ACC112 (cell line): ENCODE data around the gene WIPF1.
A peak's percentile ranks its signal among the peaks of the same experiment; 100 is the strongest.

Source experiments
- H2AFZ ChIP-seq: fragments of 200-600 bp; sonication (generic); one replicate; pipeline ENCODE4 v1.6.0; 2017; ENCODE audit warnings: antibody characterized with exemption, low read length; ENCODE audit not compliant: unreplicated experiment
- H3K27ac ChIP-seq: fragments of 200-600 bp; sonication (generic); 2 replicates; pipeline ENCODE4 v1.5.1; 2014; ENCODE audit warnings: low read depth, mild to moderate bottlenecking, antibody characterized with exemption, low read length, moderate library complexity
- H3K27me3 ChIP-seq: fragments of 200-600 bp; sonication (generic); 2 replicates; pipeline ENCODE4 v1.6.1; 2014; ENCODE audit warnings: mild to moderate bottlenecking, antibody characterized with exemption, low read length, moderate library complexity, mixed read lengths; ENCODE audit not compliant: insufficient read depth
- H3K36me3 ChIP-seq: fragments of 200-600 bp; sonication (generic); 2 replicates; pipeline ENCODE4 v1.6.1; 2016; ENCODE audit warnings: mild to moderate bottlenecking, antibody characterized with exemption, low read length, moderate library complexity, mixed read lengths; ENCODE audit not compliant: insufficient read depth
- H3K4me1 ChIP-seq: fragments of 200-600 bp; sonication (generic); one replicate; pipeline ENCODE4 v1.6.1; 2016; ENCODE audit warnings: low read length, mixed read lengths; ENCODE audit not compliant: insufficient read depth, unreplicated experiment, control insufficient read depth
- H3K4me3 ChIP-seq: fragments of 200-600 bp; sonication (generic); 2 replicates; pipeline ENCODE4 v1.5.1; 2014; ENCODE audit warnings: mild to moderate bottlenecking, low read depth, low read length
- H3K79me2 ChIP-seq: fragments of 200-600 bp; sonication (generic); one replicate; pipeline ENCODE4 v1.6.0; 2016; ENCODE audit warnings: low read length; ENCODE audit not compliant: control insufficient read depth, unreplicated experiment, insufficient read depth

The WIPF1 gene

DNA sequence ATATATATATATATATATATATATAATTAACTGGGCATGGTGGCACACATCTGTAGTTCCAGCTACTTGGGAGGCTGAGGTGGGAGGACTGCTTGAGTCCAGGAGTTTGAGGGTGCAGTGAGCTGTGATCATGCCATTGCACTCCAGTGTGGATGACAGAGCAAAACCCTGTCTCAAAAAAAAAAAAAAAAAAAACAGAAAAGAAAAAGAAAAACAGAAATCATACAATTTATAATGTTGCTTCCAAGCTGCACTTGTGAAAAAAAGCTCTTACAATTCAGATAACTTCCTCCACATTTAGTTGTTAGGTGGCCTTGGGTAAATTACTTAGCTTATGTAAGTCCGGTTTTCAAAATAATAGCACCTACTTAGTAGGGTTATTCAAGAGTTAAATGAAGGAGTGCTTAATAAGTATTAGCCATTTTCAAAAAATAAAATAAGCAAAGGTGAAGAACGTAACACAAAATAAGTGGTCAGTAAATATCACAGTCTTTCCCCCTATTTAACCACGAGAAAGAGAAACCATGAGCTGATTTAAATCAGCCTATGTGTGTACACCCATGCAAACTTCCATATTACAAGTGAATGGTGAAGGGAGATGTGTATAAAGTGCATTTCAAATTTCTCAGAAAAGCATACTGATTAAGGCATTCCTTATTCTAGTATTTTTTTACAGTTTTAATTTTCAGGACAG is 2.3 kb downstream of the WIPF1 start:
- H3K79me2 ChIP-seq = peaks cover 9% of the 10 kb centered on the region
- H2AFZ ChIP-seq = peak overlapping the region; percentile 57
- H3K27ac ChIP-seq = peak overlapping the region; percentile 92
- no peaks in the 10 kb centered on the region for H3K27me3 ChIP-seq
- H3K4me1 ChIP-seq = peaks cover 62% of the 10 kb centered on the region
- peak overlapping the region; percentile 56 for H3K4me3 ChIP-seq
- no peaks in the 10 kb centered on the region for H3K36me3 ChIP-seq

DNA sequence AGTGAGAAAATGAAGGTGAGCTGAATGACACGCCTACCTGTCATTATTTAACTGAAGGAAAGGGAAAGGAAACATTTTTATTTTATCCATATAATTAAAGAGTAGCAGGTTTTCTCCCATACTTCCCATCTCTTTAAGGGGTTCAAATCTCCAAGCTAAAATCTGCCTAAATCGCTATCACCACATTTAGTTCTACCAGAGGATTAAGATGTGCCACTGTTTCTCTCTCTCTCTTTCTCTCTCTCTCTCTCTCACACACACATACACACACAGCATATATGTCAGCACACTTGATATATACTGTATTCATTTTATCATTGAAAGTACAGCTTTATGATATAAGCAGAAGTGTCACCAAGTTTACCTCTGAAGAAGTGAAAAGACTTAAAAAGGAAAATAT is 3.1 kb downstream of the WIPF1 start:
- H3K79me2 ChIP-seq = peaks cover 9% of the 10 kb centered on the region
- H2AFZ ChIP-seq = no peak overlapping the region
- H3K4me3 ChIP-seq = no peak overlapping the region
- no peak overlapping the region for H3K27ac ChIP-seq
- H3K4me1 ChIP-seq = peaks cover 62% of the 10 kb centered on the region
- no peaks in the 10 kb centered on the region for H3K36me3 ChIP-seq
- no peaks in the 10 kb centered on the region for H3K27me3 ChIP-seq

DNA sequence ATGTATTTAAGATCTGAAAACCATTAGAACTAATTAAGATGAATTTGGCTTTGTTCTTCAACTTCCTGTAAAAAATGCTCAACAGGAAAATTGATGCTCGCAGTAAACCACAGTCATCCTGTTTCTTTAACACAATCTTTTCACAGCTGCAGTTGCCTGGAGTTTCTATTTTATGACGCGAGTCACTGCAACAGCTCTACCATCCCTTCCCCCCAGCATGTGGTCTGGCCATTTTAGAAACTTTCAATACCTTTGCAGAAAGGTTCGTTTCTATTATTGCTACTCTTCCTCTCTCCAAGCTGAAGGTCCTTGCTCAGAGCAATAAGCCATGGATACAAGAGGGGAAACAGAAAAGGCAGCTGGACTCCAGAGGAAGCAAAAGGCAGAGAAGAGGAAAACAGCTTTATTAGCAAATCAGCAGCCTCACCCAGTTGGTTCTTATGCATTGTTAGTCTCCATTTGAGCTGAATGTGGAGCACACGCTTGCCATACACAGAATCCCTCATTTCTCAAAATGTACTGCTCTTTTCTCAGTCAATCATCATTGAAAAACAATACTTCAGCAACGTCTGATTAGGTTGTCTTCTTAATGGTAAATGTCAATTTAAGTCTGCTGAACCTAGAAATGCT is 3.9 kb downstream of the WIPF1 start:
- H3K79me2 ChIP-seq = peaks cover 9% of the 10 kb centered on the region
- H2AFZ ChIP-seq = peak overlapping the region; percentile 71
- H3K4me3 ChIP-seq = peak overlapping the region; percentile 67
- H3K4me1 ChIP-seq = peaks cover 62% of the 10 kb centered on the region
- H3K36me3 ChIP-seq = no peaks in the 10 kb centered on the region
- H3K27ac ChIP-seq = peak overlapping the region; percentile 57
- no peaks in the 10 kb centered on the region for H3K27me3 ChIP-seq

DNA sequence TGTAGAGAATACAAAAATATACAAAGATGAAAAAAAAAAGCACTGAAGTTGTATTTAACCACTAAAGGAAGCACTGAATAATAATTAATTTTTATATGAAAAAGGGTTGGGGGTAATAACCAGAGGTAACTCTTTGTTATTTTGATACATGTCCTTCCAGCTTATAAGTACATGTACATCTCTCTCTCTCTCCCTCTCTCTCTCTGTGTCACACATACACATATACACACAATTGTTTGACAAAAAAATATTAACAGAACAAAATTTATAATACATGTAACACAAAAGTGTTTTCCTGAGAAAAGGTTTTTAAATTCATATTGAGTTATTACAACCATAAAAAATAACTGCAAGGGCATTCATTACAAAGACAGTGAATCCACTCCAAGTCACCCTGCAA is 4.6 kb downstream of the WIPF1 start:
- Histone ChIP-seq H2AFZ (peak overlapping the region; percentile 71), H3K79me2 (peaks cover 9% of the 10 kb centered on the region), H3K27me3 (no peaks in the 10 kb centered on the region), H3K27ac (peak overlapping the region; percentile 57), H3K36me3 (no peaks in the 10 kb centered on the region), H3K4me1 (peaks cover 57% of the 10 kb centered on the region), H3K4me3 (peak overlapping the region; percentile 67)

DNA sequence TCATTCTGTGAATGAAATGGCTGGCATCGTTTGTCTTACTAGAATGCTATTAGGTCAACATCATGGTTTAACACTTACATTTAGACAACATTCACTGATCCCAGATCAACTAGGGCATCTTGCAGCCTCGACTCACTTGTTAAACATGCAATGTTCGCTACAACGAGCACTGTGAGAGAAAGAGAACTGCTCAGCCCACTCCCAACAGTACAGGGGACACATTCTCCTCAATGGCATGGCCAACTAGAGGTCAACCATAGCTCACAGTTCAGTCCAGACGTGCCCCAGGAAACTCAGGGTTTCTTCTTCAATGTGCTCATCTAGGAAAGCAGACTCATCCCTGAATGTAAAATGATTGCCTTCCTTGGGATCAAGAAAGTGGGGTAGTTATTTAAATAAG is 5.9 kb downstream of the WIPF1 start:
- H3K27ac ChIP-seq = no peak overlapping the region
- H3K36me3 ChIP-seq = no peaks in the 10 kb centered on the region
- no peak overlapping the region for H3K4me3 ChIP-seq
- H2AFZ ChIP-seq = no peak overlapping the region
- H3K4me1 ChIP-seq = peaks cover 46% of the 10 kb centered on the region
- H3K79me2 ChIP-seq = peaks cover 9% of the 10 kb centered on the region
- no peaks in the 10 kb centered on the region for H3K27me3 ChIP-seq

DNA sequence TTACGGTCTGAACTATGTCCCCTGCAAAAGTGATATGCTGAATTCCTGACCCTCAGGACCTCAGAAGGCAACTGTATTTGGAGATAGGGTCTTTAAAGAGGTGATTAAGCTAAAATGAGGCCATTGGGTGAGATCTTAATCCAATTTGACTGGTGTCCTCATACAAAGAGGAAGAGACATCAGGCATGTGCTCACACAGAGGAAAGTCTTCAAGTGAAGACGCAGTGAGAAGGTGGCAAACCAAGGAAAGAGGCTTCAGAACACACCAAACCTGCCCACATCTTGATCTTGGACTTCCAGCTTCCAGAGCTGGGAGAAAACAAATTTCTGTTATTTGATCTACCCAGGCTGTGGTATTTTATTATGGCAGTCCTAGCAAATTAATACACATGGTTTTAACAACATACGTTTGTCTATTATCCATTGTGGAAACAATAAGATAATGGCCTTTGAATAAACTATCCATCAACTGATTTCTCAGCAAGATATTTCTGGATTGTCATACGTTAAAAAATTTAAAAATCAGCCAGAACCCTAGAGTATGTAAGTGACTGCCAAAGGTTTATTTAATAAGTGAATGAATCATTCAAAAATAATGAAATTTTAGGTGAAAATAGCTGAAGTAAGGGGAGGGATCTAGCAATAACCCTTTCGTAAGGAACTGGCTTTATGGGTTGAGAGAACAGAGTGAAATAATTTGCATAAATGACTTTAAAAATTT is 6.5 kb downstream of the WIPF1 start:
- H3K4me3 ChIP-seq = no peak overlapping the region
- H3K4me1 ChIP-seq = peaks cover 39% of the 10 kb centered on the region
- H3K79me2 ChIP-seq = peaks cover 9% of the 10 kb centered on the region
- no peak overlapping the region for H2AFZ ChIP-seq
- no peaks in the 10 kb centered on the region for H3K27me3 ChIP-seq
- no peaks in the 10 kb centered on the region for H3K36me3 ChIP-seq
- H3K27ac ChIP-seq = no peak overlapping the region

DNA sequence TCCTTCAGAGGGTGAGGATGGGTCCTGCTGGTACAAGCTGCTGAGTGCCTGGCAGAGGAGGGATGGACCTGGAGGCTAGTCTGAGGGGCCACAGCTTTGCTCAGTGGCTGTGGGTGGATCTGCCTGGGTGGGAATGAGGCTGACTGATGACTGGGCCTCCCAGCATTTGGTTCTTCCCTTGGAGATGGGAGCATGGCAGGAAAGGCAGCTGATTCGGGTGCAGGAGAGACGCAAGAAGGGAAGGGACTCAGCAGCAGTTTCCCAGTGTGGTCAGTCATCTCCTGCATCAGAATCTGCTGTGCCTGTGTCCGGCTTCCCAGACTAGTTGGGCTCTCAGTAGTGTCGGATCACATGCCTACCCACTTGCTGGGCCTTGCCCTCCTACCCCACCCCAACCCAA is 7.3 kb downstream of the WIPF1 start:
- Histone ChIP-seq H3K4me1 (peaks cover 32% of the 10 kb centered on the region), H3K4me3 (no peak overlapping the region), H3K79me2 (peaks cover 9% of the 10 kb centered on the region), H3K36me3 (no peaks in the 10 kb centered on the region), H3K27me3 (no peaks in the 10 kb centered on the region), H3K27ac (no peak overlapping the region), H2AFZ (no peak overlapping the region)

DNA sequence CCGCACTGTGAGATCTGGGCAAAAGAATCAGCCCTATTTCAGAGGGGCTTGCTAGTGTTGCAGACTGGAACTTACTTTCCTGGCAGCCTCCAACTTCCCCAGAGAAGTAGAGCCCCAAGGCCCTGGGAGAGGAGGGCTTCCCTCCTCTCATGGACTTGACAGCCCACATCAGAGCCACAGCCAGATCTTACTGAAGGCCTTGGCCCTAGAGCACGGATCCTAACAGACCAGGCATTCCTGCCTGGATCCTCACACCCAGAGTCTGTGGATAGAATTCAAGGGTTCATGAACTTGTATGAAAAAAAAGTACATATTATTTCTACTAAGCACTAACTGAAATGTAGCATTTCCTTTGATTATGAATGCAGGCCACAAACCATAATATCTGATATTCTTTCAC is 8.3 kb downstream of the WIPF1 start:
- H2AFZ ChIP-seq = no peak overlapping the region
- H3K4me1 ChIP-seq = peaks cover 25% of the 10 kb centered on the region
- H3K27ac ChIP-seq = no peak overlapping the region
- no peaks in the 10 kb centered on the region for H3K27me3 ChIP-seq
- H3K79me2 ChIP-seq = peaks cover 9% of the 10 kb centered on the region
- H3K4me3 ChIP-seq = no peak overlapping the region
- H3K36me3 ChIP-seq = no peaks in the 10 kb centered on the region

DNA sequence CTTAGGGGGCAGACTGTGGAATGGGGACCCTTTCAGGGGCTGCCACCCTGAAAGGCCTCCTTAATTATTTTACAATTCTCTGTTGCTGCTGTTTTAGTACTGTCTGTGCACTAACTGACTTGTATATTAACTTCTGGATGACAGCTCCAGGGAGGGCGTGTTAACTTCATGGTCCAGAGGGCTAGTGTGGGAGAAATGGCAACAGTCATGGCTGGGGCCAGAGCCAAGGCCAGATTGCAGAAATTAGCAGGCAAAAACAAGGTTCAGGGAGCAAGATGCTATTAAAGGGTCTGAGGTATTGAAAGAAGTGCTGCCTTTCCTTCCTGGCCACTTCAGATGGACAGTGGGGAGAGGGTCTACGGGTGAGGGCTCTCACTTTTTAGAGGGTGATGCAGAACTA is 9.1 kb downstream of the WIPF1 start:
- Histone ChIP-seq H3K4me1 (peaks cover 16% of the 10 kb centered on the region), H2AFZ (no peak overlapping the region), H3K27ac (no peak overlapping the region), H3K27me3 (no peaks in the 10 kb centered on the region), H3K36me3 (no peaks in the 10 kb centered on the region), H3K79me2 (peaks cover 4% of the 10 kb centered on the region), H3K4me3 (no peak overlapping the region)

DNA sequence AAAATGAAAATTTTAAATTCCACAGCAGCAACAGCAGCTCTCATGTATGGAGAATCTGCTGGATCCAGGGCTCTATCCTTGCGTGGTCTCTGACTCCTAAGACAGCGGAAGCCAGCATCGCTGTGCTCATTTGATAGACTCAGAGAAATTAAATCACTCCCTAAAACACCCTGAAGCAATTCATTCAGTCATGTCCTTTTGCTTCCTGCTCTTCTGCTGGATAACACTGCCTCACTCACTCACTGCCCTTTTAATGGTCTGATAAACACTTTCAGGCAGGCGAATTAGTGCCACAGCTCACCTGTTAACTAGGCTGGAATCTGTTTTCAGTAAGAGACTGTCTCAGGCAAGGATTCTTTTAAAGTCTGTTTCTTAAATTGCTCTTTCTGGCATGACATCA is 10.0 kb downstream of the WIPF1 start:
- H3K4me3 ChIP-seq = no peak overlapping the region
- H2AFZ ChIP-seq = no peak overlapping the region
- H3K27me3 ChIP-seq = no peaks in the 10 kb centered on the region
- no peak overlapping the region for H3K27ac ChIP-seq
- H3K4me1 ChIP-seq = peaks cover 13% of the 10 kb centered on the region
- H3K36me3 ChIP-seq = no peaks in the 10 kb centered on the region
- peaks cover 4% of the 10 kb centered on the region for H3K79me2 ChIP-seq
